Lower leg skin (tissue), 4 donors: Measurements from ENCODE around the gene CCT4. TPM values are rescaled to one million over a fixed set of nuclear protein-coding genes. Genes with fewer than 3 reads are reported as not detected.
"Not testable (repeated sequence)": the region's sequence is repeated elsewhere in the genome, so short reads cannot be mapped to it uniquely, and the experiment has no call there.

Source experiments
- DNase-seq, 2 donors: peaks; one replicate each; pipeline ENCODE4 v3.0.0-alpha.2; 2019; ENCODE audit warnings: low spot score in 2 of 2
- H3K4me3 ChIP-seq: fragments of 200-600 bp; sonication (generic); 2 replicates; pipeline ENCODE4 v1.5.1; 2017; ENCODE audit warnings: mild to moderate bottlenecking, low read depth; ENCODE audit not compliant: poor library complexity, severe bottlenecking
- POLR2A ChIP-seq, 2 donors: fragments of 450-650 bp; IDR thresholded peaks; one replicate each; pipeline ENCODE4 v1.6.1; 2016 to 2017; ENCODE audit warnings: antibody characterized with exemption in 2 of 2, mild to moderate bottlenecking in 1 of 2, moderate library complexity in 1 of 2
- WGBS, 2 donors: methylation state at CpG; one replicate each; pipeline ENCODE4 v1.1.5; 2018; 5-methylcytosine and 5-hydroxymethylcytosine counted together
- intact Hi-C: fragments of 100-400 bp; cut with DNase I; formaldehyde crosslinking; loops from one replicate; pipeline ENCODE4 v1.15.0; 2023; ENCODE audit warnings: low total_unique reads
- total RNA-seq, 4 donors: library from RNA; depleted of rRNA; stranded (reverse); fragments of >200 nt; gene quantifications; one replicate each; pipeline ENCODE4 v1.1.0, GENCODE V29; 2016
- TF ChIP-seq, protein P1 (sequence below), 3 donors: fragments of 450-650 bp; IDR thresholded peaks; one replicate each; pipeline ENCODE4 v1.5.1; 2016; ENCODE audit warnings: antibody characterized with exemption in 3 of 3, mild to moderate bottlenecking in 3 of 3, moderate library complexity in 2 of 3

The CCT4 gene
- total RNA-seq, 4 donors from 2014 or later = 68.5 to 79.6 (median 72.1) TPM

- H3K4me3 ChIP-seq = peak overlapping the region; percentile 98
- 0 to 1% methylated on average over 18 of the region's 18 CpGs for WGBS, 2 donors
- TF ChIP-seq, protein P1, sequence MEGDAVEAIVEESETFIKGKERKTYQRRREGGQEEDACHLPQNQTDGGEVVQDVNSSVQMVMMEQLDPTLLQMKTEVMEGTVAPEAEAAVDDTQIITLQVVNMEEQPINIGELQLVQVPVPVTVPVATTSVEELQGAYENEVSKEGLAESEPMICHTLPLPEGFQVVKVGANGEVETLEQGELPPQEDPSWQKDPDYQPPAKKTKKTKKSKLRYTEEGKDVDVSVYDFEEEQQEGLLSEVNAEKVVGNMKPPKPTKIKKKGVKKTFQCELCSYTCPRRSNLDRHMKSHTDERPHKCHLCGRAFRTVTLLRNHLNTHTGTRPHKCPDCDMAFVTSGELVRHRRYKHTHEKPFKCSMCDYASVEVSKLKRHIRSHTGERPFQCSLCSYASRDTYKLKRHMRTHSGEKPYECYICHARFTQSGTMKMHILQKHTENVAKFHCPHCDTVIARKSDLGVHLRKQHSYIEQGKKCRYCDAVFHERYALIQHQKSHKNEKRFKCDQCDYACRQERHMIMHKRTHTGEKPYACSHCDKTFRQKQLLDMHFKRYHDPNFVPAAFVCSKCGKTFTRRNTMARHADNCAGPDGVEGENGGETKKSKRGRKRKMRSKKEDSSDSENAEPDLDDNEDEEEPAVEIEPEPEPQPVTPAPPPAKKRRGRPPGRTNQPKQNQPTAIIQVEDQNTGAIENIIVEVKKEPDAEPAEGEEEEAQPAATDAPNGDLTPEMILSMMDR (IDR thresholded peaks at IDR 0.05) = no peak
- no peak for TF ChIP-seq POLR2A (IDR thresholded peaks at IDR 0.05)
- DNase-seq = no peak
- intact Hi-C loops = no loop called here
These were observed 664 bp downstream of the CCT4 start for GRCh38 chr2:61887717-61888266.

DNA sequence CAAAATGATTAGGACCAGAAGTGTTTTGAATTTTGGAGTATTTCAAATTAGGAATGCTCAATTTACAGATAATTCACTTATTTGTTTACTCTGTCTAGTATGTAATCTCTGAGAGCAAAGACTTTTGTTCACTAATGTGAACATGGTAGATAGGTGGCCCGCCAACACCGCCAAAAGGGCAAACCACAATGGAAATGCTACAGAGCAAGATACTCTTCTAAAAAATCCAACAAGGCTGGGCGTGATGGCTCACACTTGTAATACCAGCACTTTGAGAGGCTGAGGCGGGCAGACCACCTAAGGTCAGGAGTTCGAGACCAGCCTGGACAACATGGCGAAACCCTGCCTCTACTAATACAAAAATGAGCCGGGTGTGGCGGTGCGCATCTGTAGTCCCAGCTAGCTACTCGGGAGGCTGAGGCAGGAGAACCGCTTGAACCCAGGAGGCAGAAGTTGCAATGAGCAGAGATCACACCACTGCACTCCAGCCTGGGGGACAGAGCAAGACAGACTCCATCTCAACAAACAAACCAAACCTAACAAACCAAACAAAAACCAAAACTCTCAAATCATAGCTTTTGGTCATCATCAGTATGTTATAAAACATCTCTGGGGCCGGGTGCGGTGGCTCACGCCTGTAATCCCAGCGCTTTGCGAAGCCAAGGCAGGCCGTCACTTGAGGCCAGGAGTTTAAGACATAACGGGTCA, 2.4 kb downstream of the CCT4 start:
- H3K4me3 ChIP-seq = no peak overlapping the region
- intact Hi-C loops = no loop called here
- TF ChIP-seq POLR2A (IDR thresholded peaks at IDR 0.05) = no peak
- TF ChIP-seq, protein P1 (IDR thresholded peaks at IDR 0.05) = no peak

DNA sequence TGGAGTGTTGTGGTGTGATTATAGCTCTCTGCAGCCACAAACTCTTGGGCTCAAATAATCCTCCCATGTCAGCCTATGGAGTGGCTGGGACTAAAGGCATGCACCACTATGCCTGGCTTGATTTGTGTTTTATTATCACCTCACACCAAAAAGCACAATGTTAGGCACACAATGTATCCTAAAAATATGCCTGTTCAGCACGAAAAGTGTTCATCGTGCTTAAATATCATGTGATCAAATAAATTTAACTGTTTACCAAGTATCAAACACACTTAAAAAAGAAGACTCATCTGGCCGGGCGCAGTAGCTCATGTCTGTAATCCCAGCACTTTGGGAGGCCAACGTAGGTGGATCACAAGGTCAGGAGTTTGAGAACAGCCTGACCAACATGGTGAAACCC, 5.6 kb downstream of the CCT4 start:
- intact Hi-C loops = no loop called here
- H3K4me3 ChIP-seq = no peak overlapping the region
- no peak for DNase-seq
- TF ChIP-seq, protein P1 (IDR thresholded peaks at IDR 0.05) = no peak
- no peak for TF ChIP-seq POLR2A (IDR thresholded peaks at IDR 0.05)
- WGBS, 2 donors = 92 to 93% methylated on average over 5 of the region's 5 CpGs

More for the DNA sequence above, 2.4 kb downstream of the CCT4 start:
- no peak for DNase-seq
- 89 to 92% methylated on average over 18 of the region's 18 CpGs for WGBS, 2 donors

DNA sequence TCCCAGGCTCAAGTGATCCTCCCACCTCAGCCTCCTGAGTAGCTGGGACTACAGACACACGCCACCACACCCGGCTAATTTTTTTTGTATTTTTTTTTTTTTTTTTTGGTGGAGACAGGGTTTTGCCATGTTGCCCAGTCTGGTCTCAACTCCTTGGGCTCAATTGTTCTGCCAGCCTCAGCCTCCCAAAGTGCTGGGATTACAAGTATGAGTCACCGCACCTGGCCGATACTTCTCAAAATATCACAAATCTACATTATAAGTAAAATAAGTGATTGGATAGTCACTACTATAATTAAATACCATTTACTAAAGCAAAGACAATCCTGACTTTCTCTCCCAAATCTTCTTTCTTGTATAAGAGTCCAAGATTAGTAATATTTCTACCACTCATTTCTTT, 9.1 kb downstream of the CCT4 start:
- intact Hi-C loops, DNase-seq, H3K4me3 ChIP-seq: not testable (repeated sequence)
- WGBS, 2 donors = 89 to 94% methylated on average over 4 of the region's 4 CpGs

DNA sequence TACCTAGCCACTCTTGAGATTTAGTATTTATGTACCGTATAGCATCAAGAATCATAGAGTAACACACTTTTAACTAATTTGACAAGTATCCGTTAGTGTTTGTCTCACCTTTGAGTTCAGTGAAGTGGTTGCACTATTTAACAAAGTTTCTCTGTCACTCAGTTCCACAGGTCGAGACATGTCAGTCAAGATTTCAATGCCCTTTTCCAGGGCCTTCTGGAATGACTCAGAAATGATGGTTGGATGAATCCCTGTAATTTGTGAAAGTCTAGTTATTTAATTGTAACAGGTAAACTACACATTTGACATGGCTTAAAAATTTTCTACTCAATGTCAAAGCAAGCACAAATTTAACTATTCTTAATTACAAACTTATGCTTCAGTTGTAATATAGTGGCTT, 9.7 kb downstream of the CCT4 start:
- TF ChIP-seq POLR2A (IDR thresholded peaks at IDR 0.05) = no peak
- TF ChIP-seq, protein P1 (IDR thresholded peaks at IDR 0.05) = no peak
- 85 to 87% methylated on average over 3 of the region's 3 CpGs for WGBS, 2 donors
- DNase-seq = no peak
- intact Hi-C loops = no loop called here
- H3K4me3 ChIP-seq = no peak overlapping the region

GRCh38 chr2:61877571-61878245, 10.7 kb downstream of the CCT4 start:
- intact Hi-C loops = no loop called here
- DNase-seq = no peak
- WGBS, 2 donors = 91 to 92% methylated on average over 4 of the region's 4 CpGs

More at GRCh38 chr2:61877571-61878245, 10.7 kb downstream of the CCT4 start:
- no peak overlapping the region for H3K4me3 ChIP-seq
- TF ChIP-seq, protein P1 (IDR thresholded peaks at IDR 0.05) = no peak
- no peak for TF ChIP-seq POLR2A (IDR thresholded peaks at IDR 0.05)
